B cell (primary cell): Measurements from ENCODE around the gene NOS2.
"Not testable (repeated sequence)": the region's sequence is repeated elsewhere in the genome, so short reads cannot be mapped to it uniquely, and the experiment has no call there.

Source experiments
- EZH2 ChIP-seq: IDR thresholded peaks from 2 replicates; pipeline ENCODE4 v1.6.1; 2012; ENCODE audit warnings: borderline replicate concordance, low read depth, mild to moderate bottlenecking, moderate library complexity, low read length; ENCODE audit not compliant: insufficient read depth, poor library complexity, severe bottlenecking
- TF ChIP-seq, protein P1 (sequence below): fragments of 200-600 bp; IDR thresholded peaks from one replicate; pipeline ENCODE4 v1.8.0; 2022; ENCODE audit warnings: antibody characterized with exemption, mild to moderate bottlenecking

GRCh38 chr17:27725982-27726381, 74.3 kb downstream of the NOS2 start:
- TF ChIP-seq, protein P1, sequence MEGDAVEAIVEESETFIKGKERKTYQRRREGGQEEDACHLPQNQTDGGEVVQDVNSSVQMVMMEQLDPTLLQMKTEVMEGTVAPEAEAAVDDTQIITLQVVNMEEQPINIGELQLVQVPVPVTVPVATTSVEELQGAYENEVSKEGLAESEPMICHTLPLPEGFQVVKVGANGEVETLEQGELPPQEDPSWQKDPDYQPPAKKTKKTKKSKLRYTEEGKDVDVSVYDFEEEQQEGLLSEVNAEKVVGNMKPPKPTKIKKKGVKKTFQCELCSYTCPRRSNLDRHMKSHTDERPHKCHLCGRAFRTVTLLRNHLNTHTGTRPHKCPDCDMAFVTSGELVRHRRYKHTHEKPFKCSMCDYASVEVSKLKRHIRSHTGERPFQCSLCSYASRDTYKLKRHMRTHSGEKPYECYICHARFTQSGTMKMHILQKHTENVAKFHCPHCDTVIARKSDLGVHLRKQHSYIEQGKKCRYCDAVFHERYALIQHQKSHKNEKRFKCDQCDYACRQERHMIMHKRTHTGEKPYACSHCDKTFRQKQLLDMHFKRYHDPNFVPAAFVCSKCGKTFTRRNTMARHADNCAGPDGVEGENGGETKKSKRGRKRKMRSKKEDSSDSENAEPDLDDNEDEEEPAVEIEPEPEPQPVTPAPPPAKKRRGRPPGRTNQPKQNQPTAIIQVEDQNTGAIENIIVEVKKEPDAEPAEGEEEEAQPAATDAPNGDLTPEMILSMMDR = not testable (repeated sequence)
- not testable (repeated sequence) for TF ChIP-seq EZH2
